HepG2 (cell line): Measurements from ENCODE around the gene SERHL2. TPM values are rescaled to one million over a fixed set of nuclear protein-coding genes. Genes with fewer than 3 reads are reported as not detected.
A peak's percentile ranks its signal among the peaks of the same experiment; 100 is the strongest.

ENCODE experiments used
- ERF ChIP-seq: IDR thresholded peaks from 2 replicates; pipeline ENCODE4 v1.6.1; 2018; ENCODE audit warnings: missing biosample characterization, missing genetic modification reagents
- HNRNPK ChIP-seq: fragments of 200-400 bp; formaldehyde crosslinking; IDR thresholded peaks from 2 replicates; pipeline ENCODE4 v1.6.1; 2018; ENCODE audit warnings: low read length, low read depth, moderate library complexity, mild to moderate bottlenecking; ENCODE audit not compliant: poor library complexity, severe bottlenecking
- KDM3A ChIP-seq: IDR thresholded peaks from 2 replicates; pipeline ENCODE4 v1.6.1; 2018; ENCODE audit warnings: low read depth, missing compliant biosample characterization
- KDM5A ChIP-seq: fragments of 200-600 bp; sonication (generic); IDR thresholded peaks from 2 replicates; pipeline ENCODE4 v1.7.0; 2018; ENCODE audit warnings: antibody characterized with exemption, mild to moderate bottlenecking, low read length, borderline replicate concordance
- MAZ ChIP-seq, 2 experiments: sonication (generic) in 1 of 2; formaldehyde crosslinking in 1 of 2; IDR thresholded peaks; 2 replicates each; pipeline versions ENCODE4 v1.5.0 to v1.6.1; 2012 to 2020; ENCODE audit warnings: low read depth in 2 of 2, mild to moderate bottlenecking in 2 of 2, borderline replicate concordance in 1 of 2, improper control_type of control experiment in 1 of 2, low read length in 1 of 2, missing genetic modification reagents in 1 of 2, moderate library complexity in 1 of 2
- PAF1 ChIP-seq: IDR thresholded peaks from 2 replicates; pipeline ENCODE4 v1.6.1; 2016; ENCODE audit warnings: missing genetic modification reagents, missing compliant biosample characterization
- PCBP1 ChIP-seq: fragments of 200-400 bp; formaldehyde crosslinking; IDR thresholded peaks from 2 replicates; pipeline ENCODE4 v1.6.1; 2017; ENCODE audit warnings: mild to moderate bottlenecking, low read depth, low read length, borderline replicate concordance
- POLR2A ChIP-seq, 2 experiments: IDR thresholded peaks; 2 replicates each; pipeline ENCODE4 v1.6.1; 2011; ENCODE audit warnings: low read depth in 2 of 2, low read length in 2 of 2, mild to moderate bottlenecking in 1 of 2, moderate library complexity in 1 of 2; ENCODE audit not compliant: insufficient read depth in 1 of 2
- POLR2AphosphoS5 ChIP-seq: IDR thresholded peaks from 2 replicates; pipeline ENCODE4 v1.6.1; 2012; ENCODE audit warnings: low read depth, low read length
- POLR2G ChIP-seq: fragments of 200-400 bp; formaldehyde crosslinking; IDR thresholded peaks from 2 replicates; pipeline ENCODE4 v1.6.1; 2018; ENCODE audit warnings: mild to moderate bottlenecking, low read depth, low read length, moderate library complexity
- SALL1 ChIP-seq: sonication (generic); formaldehyde crosslinking; IDR thresholded peaks from 2 replicates; pipeline ENCODE4 v1.8.0; 2022; ENCODE audit warnings: mild to moderate bottlenecking, missing genetic modification reagents
- SRSF1 ChIP-seq: fragments of 200-400 bp; formaldehyde crosslinking; optimal IDR thresholded peaks from 2 replicates; pipeline ENCODE3; 2017; ENCODE audit warnings: mild to moderate bottlenecking, low read depth, low read length, moderate library complexity
- SRY ChIP-seq: sonication (generic); formaldehyde crosslinking; IDR thresholded peaks from 2 replicates; pipeline ENCODE4 v1.8.0; 2022; ENCODE audit warnings: mild to moderate bottlenecking, missing genetic modification reagents
- SUZ12 ChIP-seq: fragments of 150-350 bp; IDR thresholded peaks from 2 replicates; pipeline ENCODE4 v1.6.1; 2014; ENCODE audit warnings: low read depth, low read length
- TBX2 ChIP-seq: sonication (generic); formaldehyde crosslinking; IDR thresholded peaks from 2 replicates; pipeline ENCODE4 v1.5.0; 2020; ENCODE audit warnings: missing genetic modification reagents, mild to moderate bottlenecking, borderline replicate concordance
- TEAD3 ChIP-seq: optimal IDR thresholded peaks from 2 replicates; pipeline ENCODE3; 2016; ENCODE audit warnings: borderline replicate concordance
- TMF1 ChIP-seq: sonication (generic); formaldehyde crosslinking; IDR thresholded peaks from 2 replicates; pipeline ENCODE4 v1.8.1; 2022; ENCODE audit warnings: low read depth, missing genetic modification reagents
- ZBTB21 ChIP-seq: sonication (generic); formaldehyde crosslinking; IDR thresholded peaks from 2 replicates; pipeline ENCODE4 v1.4.0; 2020; ENCODE audit warnings: missing genetic modification reagents
- ZBTB7B ChIP-seq: sonication (generic); formaldehyde crosslinking; IDR thresholded peaks from 2 replicates; pipeline ENCODE4 v1.4.0; 2020; ENCODE audit warnings: missing genetic modification reagents
- ZFP91 ChIP-seq: sonication (generic); formaldehyde crosslinking; IDR thresholded peaks from 2 replicates; pipeline ENCODE4 v1.9.0; 2022; ENCODE audit warnings: missing genetic modification reagents, mild to moderate bottlenecking, borderline replicate concordance
- ZNF367 ChIP-seq: sonication (generic); formaldehyde crosslinking; IDR thresholded peaks from 2 replicates; pipeline ENCODE4 v1.4.0; 2020; ENCODE audit warnings: missing genetic modification reagents, borderline replicate concordance
- ZNF558 ChIP-seq: sonication (generic); formaldehyde crosslinking; IDR thresholded peaks from 2 replicates; pipeline ENCODE4 v1.9.0; 2022; ENCODE audit warnings: mild to moderate bottlenecking, missing genetic modification reagents, borderline replicate concordance
- ZNF7 ChIP-seq: IDR thresholded peaks from 2 replicates; pipeline ENCODE4 v1.6.1; 2016; ENCODE audit warnings: missing biosample characterization, missing genetic modification reagents
- ZNF724P ChIP-seq: sonication (generic); formaldehyde crosslinking; IDR thresholded peaks from 2 replicates; pipeline ENCODE4 v1.8.0; 2022; ENCODE audit warnings: missing genetic modification reagents, borderline replicate concordance
- ZNF790 ChIP-seq: sonication (generic); formaldehyde crosslinking; IDR thresholded peaks from 2 replicates; pipeline ENCODE4 v1.8.0; 2022; ENCODE audit warnings: missing genetic modification reagents, mild to moderate bottlenecking, borderline replicate concordance
- ZNF850 ChIP-seq: sonication (generic); formaldehyde crosslinking; conservative IDR thresholded peaks from 2 replicates; pipeline ENCODE4 v1.9.0; 2021; ENCODE audit warnings: mild to moderate bottlenecking, missing genetic modification reagents
- ZSCAN25 ChIP-seq: sonication (generic); formaldehyde crosslinking; IDR thresholded peaks from 2 replicates; pipeline ENCODE4 v1.8.0; 2022; ENCODE audit warnings: mild to moderate bottlenecking, missing genetic modification reagents
- polyA plus RNA-seq, 8 experiments: library from polyadenylated mRNA; depleted of rRNA in 3 of 8; stranded (reverse) in 7 of 8; unstranded in 1 of 8; fragments of >200 nt; fragmentation: Illumina TruSeq in 4 of 8; extraction: Trizol in 4 of 8; gene quantifications; 2 replicates each; pipeline versions ENCODE4 v1.2.1 to v1.2.3, GENCODE V29; 2011 to 2016; ENCODE audit warnings: low read depth in 4 of 8, missing spikeins in 1 of 8, mixed read lengths in 1 of 8; ENCODE audit not compliant: insufficient read depth in 1 of 8
- total RNA-seq, 5 experiments: library from RNA; depleted of rRNA; stranded (reverse); fragments of >200 nt; fragmentation: Illumina TruSeq; extraction: Trizol; gene quantifications; 2 replicates each; pipeline ENCODE4 v1.2.3, GENCODE V29; 2016; ENCODE audit warnings: low read depth in 1 of 5
- TF ChIP-seq, protein P1 (sequence below): sonication (generic); formaldehyde crosslinking; IDR thresholded peaks from 2 replicates; pipeline ENCODE4 v1.8.1; 2023; ENCODE audit warnings: mild to moderate bottlenecking, missing genetic modification reagents

SERHL2 gene
- total and polyA plus RNA-seq, 2 of the 13 experiments (the other 11 are each of a cell fraction or from before 2014, with no cell fraction given) = 1.0 to 1.8 TPM

DNA sequence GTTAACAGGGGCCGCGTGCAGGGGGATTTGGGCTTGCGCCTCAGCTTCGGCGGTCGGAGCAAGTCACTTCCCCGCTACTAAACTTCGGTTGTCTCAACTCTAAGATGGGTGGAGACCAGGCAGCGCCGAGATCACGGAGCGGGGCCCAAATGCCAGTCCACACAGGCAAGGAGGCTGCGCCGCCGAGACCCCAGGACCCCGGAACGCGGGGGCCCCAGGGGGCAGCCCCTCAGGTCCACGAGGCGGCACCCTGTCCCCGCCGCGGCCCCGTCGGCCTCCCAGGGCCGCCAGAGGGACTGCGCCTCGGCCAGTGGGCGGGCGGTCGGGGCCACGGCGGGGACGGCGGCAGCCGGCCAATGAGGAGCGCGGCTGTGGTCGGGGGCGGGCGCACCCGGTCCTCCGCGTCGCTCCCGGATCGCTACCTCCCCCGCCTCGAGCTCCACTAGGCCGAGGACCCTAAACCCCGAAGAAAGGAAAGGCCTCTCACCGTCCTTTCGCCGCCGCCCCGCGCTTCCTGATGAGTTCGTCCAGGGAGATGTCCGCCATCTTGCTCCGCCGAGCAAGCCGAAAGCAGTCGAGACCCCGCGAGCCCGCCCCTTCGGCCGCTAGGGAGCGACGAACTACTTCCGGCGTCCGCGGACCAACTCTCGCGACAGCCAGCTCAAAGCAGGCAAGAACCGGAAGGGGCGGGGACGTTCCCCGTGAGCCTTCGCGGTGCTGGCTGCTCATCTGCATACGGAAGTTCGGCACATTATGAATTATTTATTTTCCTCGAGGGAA lies 60.7 kb downstream of the SERHL2 start, which contains the start of gene POLDIP3 (continued):
- TF ChIP-seq SALL1 = peak; percentile 45; the same call in 1 of the 2 replicates
- peak; percentile 71 for TF ChIP-seq SRSF1
- TF ChIP-seq POLR2G = peak; percentile 2; the same call in 1 of the 2 replicates
- no peak for TF ChIP-seq ZNF790
- no peak for TF ChIP-seq ZNF367 (CRISPR knock-in tag)
- 0 out of 2 replicates have a peak, but pooled peaks have one; percentile 66 for TF ChIP-seq SRY
- TF ChIP-seq ZNF7 (CRISPR knock-in tag) = no peak
- TF ChIP-seq TEAD3 (CRISPR knock-in tag) = no peak
- no peak for TF ChIP-seq PCBP1
- peak; percentile 27; the same call in 1 of the 2 replicates for TF ChIP-seq POLR2AphosphoS5
- TF ChIP-seq SUZ12 = peak; percentile 67
- 0 out of 2 replicates have a peak, but pooled peaks have one; percentile 22 for TF ChIP-seq ZBTB7B (CRISPR knock-in tag)
- TF ChIP-seq PAF1 (CRISPR knock-in tag) = no peak
- 0 out of 2 replicates have a peak, but pooled peaks have one; percentile 36 for TF ChIP-seq ZNF850 (CRISPR knock-in tag)
- TF ChIP-seq POLR2A (IDR thresholded peaks at IDR 0.05; ENCODE audit: insufficient read depth in 1 of 2, low read depth in 2 of 2, low read length in 2 of 2) = peak; percentile 51 to 61; a peak in 1 of 4 replicates
- peak; percentile 68; the same call in 1 of the 2 replicates for TF ChIP-seq ZFP91 (CRISPR knock-in tag)
- no peak for TF ChIP-seq ZSCAN25 (CRISPR knock-in tag)
- TF ChIP-seq, protein P1, sequence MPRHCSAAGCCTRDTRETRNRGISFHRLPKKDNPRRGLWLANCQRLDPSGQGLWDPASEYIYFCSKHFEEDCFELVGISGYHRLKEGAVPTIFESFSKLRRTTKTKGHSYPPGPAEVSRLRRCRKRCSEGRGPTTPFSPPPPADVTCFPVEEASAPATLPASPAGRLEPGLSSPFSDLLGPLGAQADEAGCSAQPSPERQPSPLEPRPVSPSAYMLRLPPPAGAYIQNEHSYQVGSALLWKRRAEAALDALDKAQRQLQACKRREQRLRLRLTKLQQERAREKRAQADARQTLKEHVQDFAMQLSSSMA (CRISPR knock-in tag) = 0 out of 2 replicates have a peak, but pooled peaks have one; percentile 6
- TF ChIP-seq ERF (CRISPR knock-in tag) = peak; percentile 46; the same call in 1 of the 2 replicates
- peak; percentile 6 for TF ChIP-seq HNRNPK
- peak; percentile 87; the same call in 1 of the 2 replicates for TF ChIP-seq KDM5A
- no peak for TF ChIP-seq MAZ (IDR thresholded peaks at IDR 0.05; ENCODE audit: borderline replicate concordance, low read depth, low read length)
- peak; percentile 63 for TF ChIP-seq MAZ (CRISPR knock-in tag; IDR thresholded peaks at IDR 0.05; ENCODE audit: low read depth)
- no peak for TF ChIP-seq ZBTB21
- TF ChIP-seq KDM3A (CRISPR knock-in tag) = peak; percentile 72
- peak; percentile 14 for TF ChIP-seq ZNF558 (CRISPR knock-in tag)
- 0 out of 2 replicates have a peak, but pooled peaks have one; percentile 5 for TF ChIP-seq TMF1 (CRISPR knock-in tag)
- TF ChIP-seq TBX2 = peak; percentile 70
- peak; percentile 55; the same call in 1 of the 2 replicates for TF ChIP-seq ZNF724P (CRISPR knock-in tag)
